Epithelial cell of proximal tubule (primary cell): ENCODE data around the gene CSF3R. TPM values are rescaled to one million over a fixed set of nuclear protein-coding genes. Genes with fewer than 3 reads are reported as not detected.
"Not testable (repeated sequence)": the region's sequence is repeated elsewhere in the genome, so short reads cannot be mapped to it uniquely, and the experiment has no call there.

Experiments
- DNase-seq: peaks from one replicate; pipeline ENCODE4 v3.0.0-alpha.2; 2011; ENCODE audit warnings: low read depth
- H3K4me3 ChIP-seq: 2 replicates; pipeline ENCODE4 v1.5.1; 2011; ENCODE audit warnings: low read depth, mild to moderate bottlenecking, low read length
- CTCF ChIP-seq: conservative IDR thresholded peaks from 2 replicates; pipeline ENCODE4 v1.5.1; 2012; ENCODE audit warnings: low read depth, mild to moderate bottlenecking, low read length
- total RNA-seq: library from RNA; depleted of rRNA; stranded (reverse); fragments of >200 nt; gene quantifications from 2 replicates; pipeline ENCODE4 v1.2.3, GENCODE V29; 2015

The CSF3R gene
- total RNA-seq, 1 donor from 2014 or later = not detected

- TF ChIP-seq CTCF = no peak
- H3K4me3 ChIP-seq = no peak overlapping the region
- no peak for DNase-seq
These were observed 20.4 kb upstream of the CSF3R start for GRCh38 chr1:36503159-36503558.

- no peak for TF ChIP-seq CTCF
- no peak for DNase-seq
These were observed 19.9 kb upstream of the CSF3R start for GRCh38 chr1:36502616-36503015.

GRCh38 chr1:36501911-36502310, 19.2 kb upstream of the CSF3R start:
- not testable (repeated sequence) for DNase-seq, H3K4me3 ChIP-seq

More at GRCh38 chr1:36502616-36503015, 19.9 kb upstream of the CSF3R start:
- H3K4me3 ChIP-seq = no peak overlapping the region

- TF ChIP-seq CTCF = no peak
- no peak for DNase-seq
- H3K4me3 ChIP-seq = no peak overlapping the region
These were observed 14.5 kb upstream of the CSF3R start for GRCh38 chr1:36497207-36497606.

- no peak overlapping the region for H3K4me3 ChIP-seq
- no peak for TF ChIP-seq CTCF
- DNase-seq = no peak
These were observed 12.3 kb upstream of the CSF3R start for GRCh38 chr1:36494971-36495370.

- no peak overlapping the region for H3K4me3 ChIP-seq
- no peak for TF ChIP-seq CTCF
- DNase-seq = no peak
These were observed 10.8 kb upstream of the CSF3R start for GRCh38 chr1:36493524-36493923.

GRCh38 chr1:36492491-36492890, 9.8 kb upstream of the CSF3R start:
- TF ChIP-seq CTCF = no peak
- DNase-seq = no peak
- H3K4me3 ChIP-seq = no peak overlapping the region

- not testable (repeated sequence) for DNase-seq, H3K4me3 ChIP-seq
These were observed 6.7 kb upstream of the CSF3R start for GRCh38 chr1:36489258-36490051.
